Adrenal gland (tissue), 5 donors: ENCODE measurements around the gene ATXN1.

ENCODE experiments used
- CTCF ChIP-seq, 6 experiments: fragments of 450-650 bp in 4 of 6; fragments of 200-600 bp in 2 of 6; sonication (generic) in 1 of 6; IDR thresholded peaks; 1 replicate in 5 of 6; 2 replicates in 1 of 6; pipeline versions ENCODE4 v1.5.1 to v1.8.0; 2016 to 2021; ENCODE audit warnings: antibody characterized with exemption in 6 of 6, mild to moderate bottlenecking in 2 of 6, moderate library complexity in 1 of 6
- POLR2A ChIP-seq, 2 donors: fragments of 450-650 bp; IDR thresholded peaks; one replicate each; pipeline ENCODE4 v1.6.1; 2017; ENCODE audit warnings: antibody characterized with exemption in 2 of 2, mild to moderate bottlenecking in 2 of 2, moderate library complexity in 1 of 2
- donor health status: DM: no; HTN: no; CAD: no.

GRCh38 chr6:16694781-16695578 is 66.3 kb downstream of the ATXN1 start:
- TF ChIP-seq CTCF (IDR thresholded peaks at IDR 0.05) (no peak), POLR2A (IDR thresholded peaks at IDR 0.05) (no peak)
